Stimulated activated CD4-positive, alpha-beta T cell treated with anti-CD3 and anti-CD28 coated beads, Interleukin-15, amount 100 ng/mL, for 24 hours (primary cell): ENCODE results near the gene PSME3IP1.
"Not testable (repeated sequence)": the region's sequence is repeated elsewhere in the genome, so short reads cannot be mapped to it uniquely, and the experiment has no call there.

Experiments
- DNase-seq: peaks from one replicate; pipeline ENCODE4 v3.0.0-alpha.2; 2020

The PSME3IP1 gene

GRCh38 chr16:57196286-57196685, 10.4 kb upstream of the PSME3IP1 start:
- no peak for DNase-seq

- no peak for DNase-seq
Observed at GRCh38 chr16:57194512-57194911, 8.7 kb upstream of the PSME3IP1 start.

GRCh38 chr16:57192720-57193486, 7.1 kb upstream of the PSME3IP1 start:
- DNase-seq = no peak

DNA sequence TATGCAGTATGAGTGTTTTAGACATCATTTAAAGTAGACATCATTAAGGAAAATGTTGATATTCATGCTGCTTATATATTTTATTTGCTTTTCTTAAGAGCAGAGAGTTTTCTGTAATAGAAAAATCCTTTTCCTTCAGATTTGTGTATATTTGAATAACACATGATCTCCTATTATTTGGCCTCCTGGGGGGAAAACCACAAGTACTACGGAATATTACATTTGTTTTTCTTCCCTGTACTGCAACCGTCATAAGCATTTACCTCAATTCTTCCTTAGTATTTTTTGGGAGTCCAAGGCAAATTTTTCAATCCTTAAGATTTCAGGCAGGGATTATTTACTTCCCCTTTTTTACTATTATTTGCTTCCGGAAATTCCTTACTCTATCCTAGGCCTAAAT, 6.3 kb upstream of the PSME3IP1 start:
- no peak for DNase-seq

GRCh38 chr16:57191056-57191571, 5.3 kb upstream of the PSME3IP1 start:
- DNase-seq = no peak

GRCh38 chr16:57190136-57190535, 4.3 kb upstream of the PSME3IP1 start:
- DNase-seq = no peak

DNA sequence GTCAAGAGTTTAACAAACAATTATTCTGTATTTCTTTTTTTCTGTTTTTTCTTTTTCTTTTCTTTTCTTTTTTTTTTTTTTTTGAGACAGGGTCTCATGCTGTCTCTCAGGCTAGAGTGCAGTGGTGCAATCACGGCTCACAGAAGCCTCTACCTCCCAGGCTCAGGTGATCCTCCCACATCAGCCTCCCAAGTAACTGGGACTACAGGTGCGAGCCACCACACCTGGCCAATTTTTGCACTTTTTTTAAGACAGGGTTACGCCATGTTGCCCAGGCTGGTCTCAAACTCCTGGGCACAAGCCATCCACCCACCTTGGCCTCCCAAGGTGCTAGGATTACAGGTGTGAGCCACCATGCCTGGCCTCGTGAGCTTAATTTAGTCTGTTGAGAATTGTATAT, 3.7 kb upstream of the PSME3IP1 start:
- DNase-seq = not testable (repeated sequence)

GRCh38 chr16:57188711-57189002, 2.8 kb upstream of the PSME3IP1 start:
- DNase-seq = no peak

DNA sequence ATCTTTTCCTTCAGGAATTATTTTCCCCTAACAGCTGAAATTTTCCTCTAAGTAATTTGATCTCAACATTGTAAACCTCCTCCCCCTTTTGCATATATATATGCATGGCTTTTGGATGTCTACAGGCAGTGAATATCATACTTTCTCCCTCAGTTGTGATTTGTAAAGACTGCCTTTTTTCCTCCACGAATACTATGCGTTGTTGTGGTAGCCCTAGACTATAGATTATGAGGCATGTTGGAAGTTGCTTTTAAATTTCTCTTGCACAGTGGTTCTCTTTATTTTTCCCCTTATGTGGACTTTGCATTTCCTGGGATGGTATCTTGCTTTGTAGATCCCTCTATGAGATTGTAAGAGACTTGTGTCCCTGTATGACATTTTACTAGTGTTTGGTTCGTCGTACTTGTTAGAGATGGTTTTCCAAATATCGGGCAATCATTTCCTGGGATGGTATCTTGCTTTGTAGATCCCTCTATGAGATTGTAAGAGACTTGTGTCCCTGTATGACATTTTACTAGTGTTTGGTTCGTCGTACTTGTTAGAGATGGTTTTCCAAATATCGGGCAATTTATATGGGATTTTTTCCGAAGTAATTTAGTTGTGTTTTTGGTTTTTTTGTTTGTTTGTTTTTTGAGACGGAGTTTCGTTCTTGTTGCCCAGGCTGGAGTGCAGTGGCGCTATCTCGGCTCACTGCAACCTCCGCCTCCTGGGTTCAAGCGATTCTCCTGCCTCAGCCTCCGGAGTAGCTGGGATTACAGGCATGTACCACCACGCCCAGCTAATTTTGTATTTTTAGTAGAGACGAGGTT, 2.3 kb upstream of the PSME3IP1 start:
- DNase-seq = not testable (repeated sequence)

DNA sequence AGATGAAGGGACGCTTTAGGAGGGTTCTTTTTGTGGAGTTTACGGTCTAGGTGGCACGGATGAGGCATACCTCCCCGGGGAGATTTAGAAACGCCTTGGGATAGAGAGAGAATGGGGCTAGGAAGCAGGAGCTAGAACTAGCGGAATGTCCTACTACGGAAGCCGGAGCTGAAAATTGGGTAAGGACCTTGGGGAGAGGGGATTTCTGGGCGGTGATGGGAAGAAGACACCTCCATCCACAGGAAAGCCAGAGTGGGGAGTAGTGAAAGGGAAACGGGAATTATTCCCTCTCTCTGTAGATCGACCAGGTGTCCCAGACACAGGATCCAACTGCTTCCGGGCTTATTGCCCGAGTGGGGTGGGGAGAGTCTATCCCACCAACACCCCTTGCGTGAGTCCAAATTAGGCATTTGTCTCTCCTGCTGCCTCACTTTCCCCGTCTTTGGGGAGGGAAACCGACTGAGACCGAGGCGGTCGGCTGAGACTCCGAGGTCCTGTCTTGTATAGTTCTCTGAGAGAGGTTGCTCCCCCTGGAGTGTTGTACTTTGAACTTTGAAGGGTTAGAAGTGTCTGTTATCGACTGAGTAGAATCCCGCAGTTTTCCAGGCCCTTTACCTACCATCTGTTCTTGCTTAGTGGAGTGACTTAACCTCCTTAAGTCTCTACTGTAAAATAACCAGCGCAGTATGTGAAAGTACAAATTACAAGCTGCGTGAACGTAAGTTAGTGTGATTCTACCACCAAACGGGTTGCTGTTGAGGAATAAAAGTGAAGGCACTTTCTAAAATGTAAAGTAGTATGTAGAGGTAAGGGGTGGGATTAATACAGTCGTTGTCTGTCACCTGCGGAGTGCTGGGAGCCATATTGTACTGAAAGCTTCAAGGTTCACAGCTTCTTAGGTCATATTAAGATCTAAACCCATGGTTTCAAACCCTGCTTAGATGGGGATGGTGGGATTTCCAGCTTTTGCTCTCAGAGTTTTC, 1.3 kb upstream of the PSME3IP1 start:
- DNase-seq = peak; percentile 18

GRCh38 chr16:57185446-57185944, 344 bp downstream of the PSME3IP1 start:
- DNase-seq = no peak

DNA sequence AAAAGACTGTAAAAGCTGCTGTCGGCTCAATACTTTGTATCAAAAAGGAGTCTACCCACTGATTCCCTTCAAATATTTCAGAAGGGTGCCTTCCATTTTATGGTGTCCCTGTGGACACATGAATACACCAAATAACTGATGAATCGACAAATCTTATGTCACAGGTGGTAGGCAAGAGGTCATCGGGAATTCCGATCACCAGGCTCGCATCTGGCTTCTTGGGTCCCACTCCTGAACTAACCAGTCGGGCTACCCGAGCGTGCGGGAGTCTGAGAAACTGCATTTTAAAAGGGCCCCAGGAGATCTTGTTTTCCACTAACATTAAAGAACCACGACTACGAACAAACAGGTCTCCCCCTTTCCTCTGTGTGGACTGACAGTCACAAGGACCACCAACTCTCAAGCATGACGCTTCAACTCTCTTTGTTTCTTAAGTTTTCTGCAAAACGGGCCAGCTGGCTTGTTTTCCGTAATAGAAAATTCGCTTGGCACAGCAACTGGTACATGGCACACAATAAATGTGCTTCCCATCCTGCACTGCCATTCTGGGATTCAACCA, 873 bp downstream of the PSME3IP1 start:
- DNase-seq = peak; percentile 5

DNA sequence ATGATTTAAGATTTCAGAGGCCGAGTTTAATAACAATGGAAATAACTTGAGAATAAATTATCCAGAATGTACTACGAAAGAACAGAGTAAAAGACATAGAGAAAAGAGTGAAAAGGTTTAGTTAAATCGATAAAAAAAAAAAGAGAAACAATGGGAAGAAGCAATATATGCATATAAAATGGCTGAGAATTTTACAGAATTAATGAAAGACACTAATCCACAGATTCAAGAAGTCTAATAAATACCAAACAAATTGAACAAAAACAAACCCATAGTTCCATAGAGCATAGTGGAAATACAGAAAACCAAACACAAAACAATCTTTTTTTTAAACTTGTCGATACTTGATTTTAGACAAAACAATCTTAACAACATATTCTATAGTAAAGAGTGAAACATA, 1.7 kb downstream of the PSME3IP1 start:
- DNase-seq = no peak

- no peak for DNase-seq
Observed at GRCh38 chr16:57179215-57179828, 6.5 kb downstream of the PSME3IP1 start.

GRCh38 chr16:57178793-57179212, 7.0 kb downstream of the PSME3IP1 start:
- DNase-seq = no peak

- DNase-seq = no peak
Observed at GRCh38 chr16:57178196-57178595, 7.6 kb downstream of the PSME3IP1 start.

DNA sequence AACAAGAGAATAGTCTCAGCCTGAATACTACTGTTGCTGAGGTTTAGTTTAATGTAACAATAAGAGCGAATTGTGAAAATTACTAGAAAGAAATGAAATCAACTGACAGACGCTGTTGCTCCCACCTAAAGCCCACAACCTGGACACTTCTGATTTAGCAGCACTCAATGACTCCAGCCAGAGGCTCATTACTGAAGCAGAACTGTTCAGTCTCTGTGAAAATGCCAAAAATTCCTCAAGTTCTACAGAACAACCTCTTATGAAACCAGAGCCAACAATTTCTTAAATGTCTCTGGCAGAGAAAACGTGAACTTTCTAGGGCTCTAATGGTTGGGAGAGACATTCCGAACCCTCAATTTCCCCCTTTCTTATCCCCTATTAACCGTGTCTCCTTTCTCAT, 9.9 kb downstream of the PSME3IP1 start:
- DNase-seq = no peak

DNA sequence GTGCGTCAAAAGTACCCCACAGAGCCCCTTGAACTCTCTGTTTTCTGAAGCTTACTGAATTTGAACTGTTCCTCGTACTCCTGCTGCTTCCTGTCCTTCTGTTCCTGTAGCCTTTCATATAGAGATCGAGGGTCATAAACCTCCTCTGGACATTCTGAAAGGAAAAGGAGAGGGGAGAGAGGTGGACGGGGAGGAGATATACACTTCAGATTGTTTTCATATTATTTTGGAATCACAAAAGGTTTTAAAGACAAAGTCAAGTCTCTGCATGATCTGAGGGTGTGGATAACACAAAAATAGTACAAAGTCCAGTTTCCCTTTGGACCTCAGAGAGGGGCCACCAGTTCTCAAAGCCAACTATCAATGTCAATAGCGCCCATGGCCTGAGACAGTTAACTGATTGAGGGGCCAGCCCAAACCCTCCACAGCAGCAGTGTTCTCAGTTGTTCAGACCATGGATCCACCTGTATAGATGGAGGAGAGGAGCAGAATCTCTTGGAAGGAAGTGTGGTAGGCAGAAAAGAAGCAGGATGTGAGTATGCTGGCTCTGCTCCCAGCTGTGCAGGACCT, 13.0 kb downstream of the PSME3IP1 start:
- no peak for DNase-seq

DNA sequence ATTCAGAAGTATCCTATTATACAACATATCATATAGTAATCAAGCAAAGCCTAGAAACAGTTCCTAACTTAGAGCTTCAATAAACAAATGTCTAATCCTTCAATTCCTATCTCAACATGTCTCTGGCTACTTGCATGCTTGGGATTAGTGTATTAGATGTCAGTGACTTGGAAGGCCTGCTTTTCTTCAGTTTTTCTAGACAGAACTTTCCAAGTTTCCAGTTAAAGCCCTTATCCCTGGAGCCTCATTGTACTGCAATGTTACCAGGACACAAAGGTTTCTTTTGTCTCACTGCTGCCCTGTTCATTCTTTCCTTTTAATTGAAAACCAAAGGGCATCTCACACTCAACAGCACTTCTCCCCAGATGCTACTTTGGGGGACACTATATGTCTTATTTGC, 16.5 kb downstream of the PSME3IP1 start:
- DNase-seq = no peak

- no peak for DNase-seq
Observed at GRCh38 chr16:57167953-57168352, 17.9 kb downstream of the PSME3IP1 start.

DNA sequence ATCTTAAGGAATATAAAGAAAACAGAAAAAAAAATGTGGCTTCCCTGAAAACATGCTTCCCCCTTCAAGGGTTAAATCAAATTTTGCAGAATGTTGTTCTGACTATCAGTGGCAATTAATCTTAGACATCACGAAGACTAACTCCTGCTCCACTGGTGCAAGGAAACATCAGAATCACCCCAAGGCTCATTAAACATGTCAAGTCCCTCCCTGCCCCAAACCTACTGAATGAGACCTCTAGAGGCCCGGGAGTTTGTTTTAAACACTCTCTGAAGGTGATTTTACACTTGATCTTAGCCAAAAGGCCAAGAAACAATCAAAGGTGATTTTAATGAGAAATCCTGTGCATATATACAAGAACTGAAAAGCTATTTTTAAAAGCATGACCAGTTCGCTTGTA, 18.3 kb downstream of the PSME3IP1 start:
- no peak for DNase-seq

DNA sequence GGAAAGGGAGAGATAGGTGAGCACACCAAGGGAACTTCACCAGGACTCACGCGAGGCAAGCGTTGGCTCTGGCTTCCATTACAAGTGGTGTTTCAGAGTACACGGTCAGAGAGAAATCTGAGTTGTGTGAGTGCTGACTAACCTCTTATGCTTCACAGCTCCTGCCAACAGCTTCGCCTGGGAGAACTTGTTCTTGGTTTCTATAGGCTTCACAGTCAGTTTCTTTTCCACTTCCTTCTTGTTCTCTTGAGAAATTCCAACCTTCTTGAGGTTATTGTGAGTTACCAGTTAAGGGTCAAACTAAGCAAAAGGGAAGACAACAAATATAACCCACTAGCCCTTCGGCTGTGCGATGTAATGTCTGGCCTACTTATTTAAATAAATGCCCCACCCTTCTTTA, 18.9 kb downstream of the PSME3IP1 start:
- DNase-seq = no peak
